ENCODE data around the gene TUBE1.
"Not testable (repeated sequence)": the region's sequence is repeated elsewhere in the genome, so short reads cannot be mapped to it uniquely, and the experiment has no call there.

TUBE1 gene

DNA sequence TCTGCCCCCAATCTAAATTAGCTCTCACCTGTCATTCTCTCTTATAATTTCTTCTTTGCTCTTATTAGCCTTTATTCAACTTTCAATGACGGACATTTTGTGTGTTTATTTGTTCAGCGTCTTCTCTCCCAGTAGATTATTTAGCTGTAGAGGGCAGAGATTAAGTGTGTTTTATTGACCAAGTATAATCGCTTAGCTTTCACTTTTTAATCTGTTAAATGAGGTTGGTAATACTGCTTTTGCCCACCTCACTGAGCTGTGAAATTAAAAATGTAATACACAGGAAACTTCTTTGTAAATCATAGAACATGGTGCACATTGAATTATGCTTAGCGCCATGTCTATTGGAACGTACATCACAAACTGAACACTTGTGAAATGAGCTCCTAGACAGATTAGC is 36.9 kb downstream of the TUBE1 start:
- DNase-seq (ENCODE audit: low read depth, low spot score): no peak
- H3K9me3 ChIP-seq (ENCODE audit: insufficient read depth, low read length): no peaks in the 10 kb centered on the region
- H3K27me3 ChIP-seq (ENCODE audit: insufficient read depth, insufficient read length): no peaks in the 10 kb centered on the region
- H3K4me1 ChIP-seq (ENCODE audit: insufficient read depth, insufficient read length): no peaks in the 10 kb centered on the region
- H3K4me3 ChIP-seq (ENCODE audit: insufficient read length, low read depth): no peak overlapping the region
- H3K9ac ChIP-seq (ENCODE audit: insufficient read length, low read depth): no peak overlapping the region
- H3K36me3 ChIP-seq (ENCODE audit: insufficient read depth, insufficient read length, low read length): no peaks in the 10 kb centered on the region
- no peak for TF ChIP-seq YY1 (IDR thresholded peaks at IDR 0.05; ENCODE audit: insufficient read depth, insufficient read length)
- TF ChIP-seq SUZ12 (IDR thresholded peaks at IDR 0.05; ENCODE audit: extremely low read depth, insufficient read depth, insufficient read length): no peak
- TF ChIP-seq ZNF274 (IDR thresholded peaks at IDR 0.05; ENCODE audit: low read depth, low read length): no peak

DNA sequence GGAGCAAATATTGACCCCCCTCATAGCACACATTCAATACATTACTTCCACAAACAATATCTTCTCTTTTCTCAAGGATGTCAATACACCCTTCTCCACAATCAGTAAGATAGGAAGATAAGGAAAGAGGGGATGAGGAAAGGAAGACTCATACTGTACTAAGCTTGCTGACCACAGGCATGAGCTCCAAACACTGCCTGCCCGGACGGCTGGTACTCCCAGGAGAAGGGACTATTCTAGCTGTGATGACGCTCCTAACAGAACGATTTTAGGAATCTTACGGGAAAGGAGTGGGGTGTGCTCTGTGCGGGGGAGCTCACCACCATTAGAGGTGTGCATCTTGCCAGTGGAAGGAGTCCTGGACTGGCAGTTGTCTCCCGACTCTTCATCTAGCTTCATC is 37.3 kb downstream of the TUBE1 start:
- Histone ChIP-seq H3K9me3 (ENCODE audit: insufficient read depth, low read length) (no peaks in the 10 kb centered on the region), H3K9ac (ENCODE audit: insufficient read length, low read depth) (no peak overlapping the region), H3K27me3 (ENCODE audit: insufficient read depth, insufficient read length) (no peaks in the 10 kb centered on the region), H3K4me1 (ENCODE audit: insufficient read depth, insufficient read length) (no peaks in the 10 kb centered on the region), H3K36me3 (ENCODE audit: insufficient read depth, insufficient read length, low read length) (no peaks in the 10 kb centered on the region), H3K4me3 (ENCODE audit: insufficient read length, low read depth) (no peak overlapping the region)
- TF ChIP-seq SUZ12 (IDR thresholded peaks at IDR 0.05; ENCODE audit: extremely low read depth, insufficient read depth, insufficient read length) (no peak), ZNF274 (IDR thresholded peaks at IDR 0.05; ENCODE audit: low read depth, low read length) (no peak), YY1 (IDR thresholded peaks at IDR 0.05; ENCODE audit: insufficient read depth, insufficient read length) (no peak)
- DNase-seq (ENCODE audit: low read depth, low spot score): no peak

GRCh38 chr6:112049026-112049799 is 38.1 kb downstream of the TUBE1 start:
- TF ChIP-seq YY1 (IDR thresholded peaks at IDR 0.05; ENCODE audit: insufficient read depth, insufficient read length) (no peak), ZNF274 (IDR thresholded peaks at IDR 0.05; ENCODE audit: low read depth, low read length) (no peak), SUZ12 (IDR thresholded peaks at IDR 0.05; ENCODE audit: extremely low read depth, insufficient read depth, insufficient read length) (no peak)
- no peaks in the 10 kb centered on the region for H3K9me3 ChIP-seq (ENCODE audit: insufficient read depth, low read length)
- DNase-seq (ENCODE audit: low read depth, low spot score): no peak
- H3K4me1 ChIP-seq (ENCODE audit: insufficient read depth, insufficient read length): no peaks in the 10 kb centered on the region
- no peaks in the 10 kb centered on the region for H3K36me3 ChIP-seq (ENCODE audit: insufficient read depth, insufficient read length, low read length)
- no peak overlapping the region for H3K9ac ChIP-seq (ENCODE audit: insufficient read length, low read depth)
- no peaks in the 10 kb centered on the region for H3K27me3 ChIP-seq (ENCODE audit: insufficient read depth, insufficient read length)
- H3K4me3 ChIP-seq (ENCODE audit: insufficient read length, low read depth): no peak overlapping the region

DNA sequence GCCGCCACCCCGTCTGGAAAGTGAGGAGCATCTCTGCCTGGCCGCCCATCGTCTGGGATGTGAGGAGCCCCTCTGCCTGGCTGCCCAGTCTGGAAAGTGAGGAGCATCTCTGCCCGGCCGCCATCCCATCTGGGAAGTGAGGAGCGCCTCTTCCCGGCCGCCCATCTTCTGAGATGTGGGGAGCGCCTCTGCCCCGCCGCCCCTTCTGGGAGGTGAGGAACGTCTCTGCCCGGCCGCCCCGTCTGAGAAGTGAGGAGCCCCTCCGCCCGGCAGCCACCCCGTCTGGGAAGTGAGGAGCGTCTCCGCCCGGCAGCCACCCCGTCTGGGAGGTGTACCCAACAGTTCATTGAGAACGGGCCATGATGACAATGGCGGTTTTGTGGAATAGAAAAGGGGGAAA is 39.8 kb downstream of the TUBE1 start:
- not testable (repeated sequence) for H3K4me3 ChIP-seq (ENCODE audit: insufficient read length, low read depth); DNase-seq (ENCODE audit: low read depth, low spot score); H3K36me3 ChIP-seq (ENCODE audit: insufficient read depth, insufficient read length, low read length); H3K9me3 ChIP-seq (ENCODE audit: insufficient read depth, low read length); H3K9ac ChIP-seq (ENCODE audit: insufficient read length, low read depth); H3K4me1 ChIP-seq (ENCODE audit: insufficient read depth, insufficient read length); H3K27me3 ChIP-seq (ENCODE audit: insufficient read depth, insufficient read length)

DNA sequence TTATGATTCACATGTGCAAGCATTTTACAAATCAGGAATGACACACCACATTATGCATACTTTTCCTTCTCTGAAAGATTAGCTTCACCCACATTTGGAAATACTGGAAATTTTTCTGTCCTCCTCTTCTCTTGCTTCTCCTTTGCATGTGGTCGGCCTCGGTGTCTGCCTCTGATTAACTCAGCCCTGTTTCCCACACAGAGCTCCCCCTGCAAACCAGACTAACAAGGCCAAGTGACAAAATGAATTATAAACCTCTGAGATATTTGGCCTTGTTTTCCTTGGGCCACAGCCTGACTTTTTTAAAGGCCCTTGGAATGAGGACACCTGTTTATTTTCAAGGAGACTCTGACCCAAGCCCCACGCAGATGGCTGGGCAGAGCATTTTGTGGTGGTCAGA is 42.4 kb downstream of the TUBE1 start:
- TF ChIP-seq SUZ12 (IDR thresholded peaks at IDR 0.05; ENCODE audit: extremely low read depth, insufficient read depth, insufficient read length): no peak
- TF ChIP-seq ZNF274 (IDR thresholded peaks at IDR 0.05; ENCODE audit: low read depth, low read length): no peak
- no peak for TF ChIP-seq YY1 (IDR thresholded peaks at IDR 0.05; ENCODE audit: insufficient read depth, insufficient read length)
- Histone ChIP-seq H3K9ac (ENCODE audit: insufficient read length, low read depth) (no peak overlapping the region), H3K9me3 (ENCODE audit: insufficient read depth, low read length) (no peaks in the 10 kb centered on the region), H3K4me3 (ENCODE audit: insufficient read length, low read depth) (no peak overlapping the region), H3K27me3 (ENCODE audit: insufficient read depth, insufficient read length) (no peaks in the 10 kb centered on the region), H3K36me3 (ENCODE audit: insufficient read depth, insufficient read length, low read length) (no peaks in the 10 kb centered on the region), H3K4me1 (ENCODE audit: insufficient read depth, insufficient read length) (no peaks in the 10 kb centered on the region)
- no peak for DNase-seq (ENCODE audit: low read depth, low spot score)

DNA sequence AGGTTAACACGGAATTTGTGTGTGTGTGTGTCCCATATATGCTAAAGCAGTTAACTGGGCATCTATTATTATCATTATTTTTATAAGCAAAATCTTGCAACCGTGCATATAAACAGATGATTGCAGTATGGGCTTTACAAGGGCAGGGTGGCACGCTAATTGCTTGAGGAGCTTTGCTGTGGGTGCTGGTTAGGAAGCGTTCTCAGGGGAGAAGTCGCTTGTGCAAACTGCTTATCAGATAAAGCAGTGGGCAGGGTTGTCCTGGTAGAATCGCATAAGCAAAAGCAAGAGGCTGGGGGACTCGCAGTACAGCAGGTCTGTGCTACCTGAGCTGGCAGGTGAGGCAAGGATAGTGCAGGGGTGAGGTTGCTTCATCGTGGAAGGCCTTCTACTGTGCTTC is 43.1 kb downstream of the TUBE1 start:
- TF ChIP-seq ZNF274 (IDR thresholded peaks at IDR 0.05; ENCODE audit: low read depth, low read length): no peak
- TF ChIP-seq SUZ12 (IDR thresholded peaks at IDR 0.05; ENCODE audit: extremely low read depth, insufficient read depth, insufficient read length): no peak
- no peak for TF ChIP-seq YY1 (IDR thresholded peaks at IDR 0.05; ENCODE audit: insufficient read depth, insufficient read length)

GRCh38 chr6:112043032-112044007 is 44.0 kb downstream of the TUBE1 start:
- Histone ChIP-seq H3K9ac (ENCODE audit: insufficient read length, low read depth) (peak overlapping the region; percentile 61), H3K4me1 (ENCODE audit: insufficient read depth, insufficient read length) (no peaks in the 10 kb centered on the region), H3K9me3 (ENCODE audit: insufficient read depth, low read length) (no peaks in the 10 kb centered on the region)

More for the DNA sequence above, 43.1 kb downstream of the TUBE1 start:
- no peaks in the 10 kb centered on the region for H3K27me3 ChIP-seq (ENCODE audit: insufficient read depth, insufficient read length)
- no peak overlapping the region for H3K9ac ChIP-seq (ENCODE audit: insufficient read length, low read depth)
- no peaks in the 10 kb centered on the region for H3K4me1 ChIP-seq (ENCODE audit: insufficient read depth, insufficient read length)
- no peaks in the 10 kb centered on the region for H3K9me3 ChIP-seq (ENCODE audit: insufficient read depth, low read length)
- no peak for DNase-seq (ENCODE audit: low read depth, low spot score)
- no peaks in the 10 kb centered on the region for H3K36me3 ChIP-seq (ENCODE audit: insufficient read depth, insufficient read length, low read length)
- no peak overlapping the region for H3K4me3 ChIP-seq (ENCODE audit: insufficient read length, low read depth)

More at GRCh38 chr6:112043032-112044007, 44.0 kb downstream of the TUBE1 start:
- H3K36me3 ChIP-seq (ENCODE audit: insufficient read depth, insufficient read length, low read length): no peaks in the 10 kb centered on the region
- H3K27me3 ChIP-seq (ENCODE audit: insufficient read depth, insufficient read length): no peaks in the 10 kb centered on the region
- H3K4me3 ChIP-seq (ENCODE audit: insufficient read length, low read depth): peak overlapping the region; percentile 55
- peak; percentile 77 for DNase-seq (ENCODE audit: low read depth, low spot score)
- no peak for TF ChIP-seq ZNF274 (IDR thresholded peaks at IDR 0.05; ENCODE audit: low read depth, low read length)
- no peak for TF ChIP-seq YY1 (IDR thresholded peaks at IDR 0.05; ENCODE audit: insufficient read depth, insufficient read length)
- TF ChIP-seq SUZ12 (IDR thresholded peaks at IDR 0.05; ENCODE audit: extremely low read depth, insufficient read depth, insufficient read length): no peak
